HG03175 (cell line): ENCODE results near the gene SREBF1.
"Not testable (repeated sequence)": the region's sequence is repeated elsewhere in the genome, so short reads cannot be mapped to it uniquely, and the experiment has no call there.

ENCODE experiments used
- ATAC-seq: cut with Tn5 transposase; IDR thresholded peaks from one replicate; pipeline ENCODE4 v1.9.1; 2021; ENCODE audit warnings: mild to moderate bottlenecking, moderate library complexity; ENCODE audit not compliant: unreplicated experiment

Gene SREBF1

DNA sequence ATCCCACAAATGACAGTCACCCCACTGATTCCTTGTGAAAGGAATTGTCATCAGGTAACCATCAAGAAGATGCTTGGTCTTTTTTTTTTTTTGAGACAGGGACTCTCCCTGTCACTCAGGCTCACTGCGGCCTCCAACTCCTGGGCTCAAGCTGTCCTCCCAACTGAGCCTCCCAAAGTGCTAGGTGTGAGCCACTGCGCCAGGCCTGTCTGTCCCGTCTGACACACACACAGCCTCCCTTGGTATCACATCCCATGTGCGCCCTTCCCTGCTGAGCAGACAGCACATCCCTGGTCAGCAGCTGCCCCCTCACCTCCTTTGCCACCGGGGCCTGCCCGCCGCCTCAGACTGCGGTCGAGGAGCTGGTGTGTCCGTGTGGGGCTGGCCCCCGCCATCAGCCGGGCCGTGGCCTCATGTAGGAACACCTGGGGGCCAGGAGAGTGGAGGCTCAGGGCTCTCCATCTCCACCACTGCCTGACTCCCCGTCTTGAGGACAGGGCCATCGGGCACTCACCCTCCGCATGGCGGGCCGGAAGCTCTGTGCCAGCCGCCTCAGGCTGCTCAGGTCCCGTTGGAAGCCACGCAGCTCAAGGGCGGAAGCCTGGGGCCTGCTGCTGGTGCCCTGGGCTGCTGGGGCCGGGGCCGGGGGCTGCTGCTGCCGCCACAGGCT lies 23.6 kb downstream of the SREBF1 start:
- ATAC-seq: no peak

GRCh38 chr17:17812211-17813054 lies 24.4 kb downstream of the SREBF1 start:
- ATAC-seq: peak; percentile 48

DNA sequence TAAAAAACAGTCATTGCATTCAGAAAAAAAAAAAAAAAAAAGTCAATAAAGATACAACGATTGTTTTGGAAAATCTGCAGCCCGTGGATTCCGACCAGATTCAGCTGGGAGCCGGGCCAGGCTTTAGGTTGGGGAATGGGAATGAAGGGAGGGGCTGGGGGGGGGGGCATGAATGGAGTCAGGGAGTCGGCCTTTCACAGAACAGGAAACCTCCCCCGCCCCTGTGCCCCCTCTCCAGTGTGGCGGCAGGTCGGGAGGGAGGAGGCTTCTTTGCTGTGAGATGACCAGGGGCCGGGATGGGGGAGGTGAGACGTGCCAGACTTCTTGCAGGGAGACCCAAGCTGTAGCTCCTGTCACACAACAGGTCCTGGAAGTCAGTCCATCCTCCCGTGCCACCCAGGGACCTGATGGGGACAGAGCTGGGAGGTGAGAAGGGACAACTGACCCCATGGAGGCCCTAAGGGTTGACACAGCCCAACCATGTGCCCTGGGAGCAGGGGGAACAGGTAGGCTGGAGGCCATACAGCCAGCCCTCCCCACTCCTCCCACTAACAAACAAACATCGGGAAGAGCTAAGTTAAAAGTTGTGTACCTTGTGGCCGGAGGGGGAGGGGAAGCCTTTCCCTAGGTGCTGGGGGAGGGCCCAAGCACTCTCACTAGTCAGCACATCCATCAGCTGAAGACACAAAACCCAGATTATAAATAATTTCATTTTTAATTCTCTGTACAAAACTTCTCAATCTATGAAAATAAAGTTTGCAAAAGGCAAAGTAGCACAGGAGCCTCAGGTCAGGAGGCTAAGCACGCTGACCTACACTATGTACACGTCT lies 25.2 kb downstream of the SREBF1 start:
- ATAC-seq: no peak

GRCh38 chr17:17810895-17811248 lies 25.9 kb downstream of the SREBF1 start:
- no peak for ATAC-seq

- ATAC-seq: no peak
Measured at GRCh38 chr17:17810084-17810894, 26.5 kb downstream of the SREBF1 start.

GRCh38 chr17:17809531-17810083 lies 27.2 kb downstream of the SREBF1 start:
- ATAC-seq: no peak

DNA sequence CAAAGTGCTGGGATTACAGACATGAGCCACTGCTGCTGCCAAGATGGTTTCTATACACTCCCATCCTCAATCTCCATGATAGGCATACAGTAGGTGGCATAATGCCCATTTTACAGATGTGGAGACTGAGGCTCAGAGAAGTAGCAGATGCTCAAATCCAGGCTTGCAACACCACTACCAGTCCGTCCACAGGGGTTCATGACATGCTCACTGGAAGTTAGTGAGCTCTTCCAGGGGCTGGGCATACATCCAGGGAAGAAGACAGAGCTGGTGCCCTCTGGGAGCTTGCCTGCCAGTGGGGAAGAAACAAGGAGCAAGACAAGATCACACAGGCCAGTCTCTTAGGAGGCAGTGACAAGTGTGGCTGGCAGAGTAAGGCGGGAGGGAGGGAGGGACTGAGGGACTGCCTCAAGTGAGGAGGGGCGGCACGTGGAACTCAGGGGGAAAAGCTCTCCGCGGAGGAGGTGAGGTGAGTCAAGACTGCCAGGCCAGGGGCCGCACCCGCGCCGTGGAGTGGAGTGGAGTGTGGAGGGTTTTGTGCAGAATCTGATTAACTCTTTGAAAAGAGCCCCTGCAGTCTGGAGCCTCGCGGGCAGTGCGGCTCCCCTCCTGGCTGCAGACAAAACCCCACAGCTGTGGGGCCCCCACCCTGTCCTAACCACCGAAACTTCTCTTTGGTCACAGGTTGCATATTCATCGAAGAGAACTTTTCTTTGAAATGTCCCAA lies 27.9 kb downstream of the SREBF1 start:
- ATAC-seq: no peak

DNA sequence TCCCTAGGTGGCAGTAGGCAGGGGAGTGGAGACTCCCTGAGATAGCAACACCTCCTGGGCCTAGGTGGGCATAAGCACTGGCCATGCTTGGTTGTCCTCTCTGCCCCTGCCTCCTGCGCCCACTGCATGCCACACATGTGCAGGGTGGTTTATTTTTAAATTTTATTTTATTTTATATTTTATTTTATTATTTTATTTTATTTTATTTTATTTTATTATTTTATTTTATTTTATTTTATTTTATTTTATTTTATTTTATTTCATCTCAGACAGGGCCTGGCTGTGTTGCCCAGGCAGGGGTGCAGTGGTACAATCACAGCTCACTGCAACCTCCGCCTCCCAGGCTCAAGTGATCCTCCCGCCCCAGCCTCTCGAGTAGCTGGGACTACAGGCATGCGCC lies 28.6 kb downstream of the SREBF1 start:
- ATAC-seq: not testable (repeated sequence)

- ATAC-seq: no peak
Measured at GRCh38 chr17:17807440-17807839, 29.3 kb downstream of the SREBF1 start.

- ATAC-seq: no peak
Measured at GRCh38 chr17:17806611-17807274, 30.0 kb downstream of the SREBF1 start.

- no peak for ATAC-seq
Measured at GRCh38 chr17:17806035-17806434, 30.8 kb downstream of the SREBF1 start.

DNA sequence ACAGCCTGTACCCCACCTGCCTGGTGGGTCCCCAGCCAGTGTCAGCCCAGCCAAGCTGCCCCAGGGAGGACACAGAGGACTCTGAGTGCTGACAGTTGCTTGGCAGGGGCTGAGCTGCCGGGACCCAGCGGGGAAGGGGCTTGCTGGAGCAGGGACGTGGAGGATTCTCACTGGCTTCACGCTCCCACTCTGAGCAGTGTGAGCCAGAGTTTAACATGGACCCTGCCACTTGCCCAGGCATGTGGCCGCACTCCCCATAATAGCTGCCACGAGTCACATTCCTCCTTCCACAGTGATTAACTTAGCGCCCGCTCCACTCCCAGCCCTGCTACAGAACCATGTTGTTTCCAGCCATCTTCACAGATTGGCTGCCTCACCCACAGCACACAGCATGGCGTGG lies 31.2 kb downstream of the SREBF1 start:
- no peak for ATAC-seq

DNA sequence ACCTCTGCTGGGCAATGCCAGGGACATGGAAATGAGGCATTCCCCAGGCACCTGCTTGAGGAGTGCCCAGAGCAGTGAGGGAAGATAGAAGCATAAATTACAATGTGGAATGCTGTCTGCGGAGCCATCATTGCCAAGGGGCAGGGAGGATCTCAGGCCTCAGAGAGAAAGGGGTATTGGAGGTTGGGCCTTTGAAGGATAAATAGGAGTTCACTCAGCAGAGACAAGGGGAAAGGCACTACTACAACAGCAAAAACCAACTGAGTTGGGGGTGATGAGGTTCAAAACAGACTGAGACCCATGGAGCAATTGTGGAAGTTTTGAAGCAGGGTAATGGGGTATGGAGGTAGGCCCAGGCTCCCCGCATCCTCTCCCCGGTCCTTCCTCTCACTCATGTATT lies 32.8 kb downstream of the SREBF1 start:
- no peak for ATAC-seq

DNA sequence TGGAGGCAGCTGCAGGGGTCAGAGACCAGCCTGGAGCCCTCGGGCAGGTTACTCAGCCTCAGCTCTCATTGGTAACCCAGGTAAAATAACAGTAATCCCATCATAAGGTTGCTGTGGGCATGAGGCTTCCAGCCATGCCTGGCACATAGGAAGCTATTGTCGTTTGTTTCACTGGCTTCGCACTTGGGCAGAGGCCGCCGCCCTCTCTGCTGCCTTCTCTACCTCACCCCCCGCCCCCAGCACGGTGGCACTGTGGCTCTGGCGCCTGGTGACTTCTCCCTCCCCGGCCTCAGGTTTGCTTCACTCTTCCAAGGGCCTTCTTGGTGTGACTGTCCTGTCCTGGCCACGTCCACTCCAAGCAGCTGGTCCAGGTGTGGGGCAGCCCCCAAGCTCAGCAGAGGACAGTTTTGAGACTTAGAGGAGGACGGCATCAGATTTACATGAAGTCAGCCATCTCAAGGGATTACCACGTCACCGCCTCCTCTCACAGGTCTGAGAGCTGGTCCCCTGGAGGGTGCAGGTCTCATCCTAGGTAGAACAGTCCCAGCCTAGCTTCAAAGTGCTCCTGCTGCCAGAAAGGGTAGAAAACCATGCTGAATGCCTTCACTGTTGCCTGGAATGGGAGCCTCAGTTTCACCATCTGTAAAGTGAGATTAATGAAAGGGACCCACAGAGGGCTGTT lies 34.8 kb downstream of the SREBF1 start:
- ATAC-seq: no peak

- no peak for ATAC-seq
Measured at GRCh38 chr17:17800504-17801021, 36.2 kb downstream of the SREBF1 start.

DNA sequence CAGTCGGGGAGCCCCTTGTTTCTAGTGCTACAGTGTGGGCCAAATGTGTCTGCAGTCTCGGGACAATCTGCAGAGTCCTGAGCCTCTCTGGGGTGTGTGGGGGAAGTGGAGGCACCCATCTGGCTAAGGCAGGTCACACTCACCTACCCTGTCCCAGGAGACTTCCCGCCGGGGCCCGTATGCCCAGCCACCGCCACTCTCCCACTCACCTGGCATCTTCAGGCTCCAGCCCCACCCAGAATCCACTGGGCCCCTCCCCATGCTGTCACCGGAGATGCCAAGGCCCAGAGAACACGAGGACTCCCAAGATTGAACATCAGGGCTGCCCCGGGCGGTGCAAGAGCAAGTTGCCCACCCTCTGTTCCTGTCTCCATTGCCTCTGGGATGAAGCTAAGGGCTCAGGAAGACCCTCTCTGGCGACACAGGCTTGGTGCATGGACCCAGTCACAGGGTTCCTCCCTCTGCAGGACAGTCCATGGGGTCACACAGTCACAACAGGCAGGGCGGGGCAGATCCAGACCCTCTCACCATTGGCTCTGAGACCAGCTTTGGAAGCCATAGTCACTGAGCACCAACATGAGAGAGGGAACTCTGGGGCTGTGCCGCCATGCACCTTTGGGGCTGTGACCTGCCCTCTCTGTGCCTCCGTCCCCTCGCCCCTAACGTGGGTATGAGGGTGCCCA lies 38.1 kb downstream of the SREBF1 start:
- no peak for ATAC-seq

- ATAC-seq: no peak
Measured at GRCh38 chr17:17798010-17798556, 38.7 kb downstream of the SREBF1 start.
